GM19351 (cell line): ENCODE results near the gene CACNA2D4.

Source experiments
- ATAC-seq: cut with Tn5 transposase; IDR thresholded peaks from one replicate; pipeline ENCODE4 v1.9.1; 2021; ENCODE audit warnings: mild to moderate bottlenecking, moderate library complexity; ENCODE audit not compliant: unreplicated experiment

The CACNA2D4 gene

DNA sequence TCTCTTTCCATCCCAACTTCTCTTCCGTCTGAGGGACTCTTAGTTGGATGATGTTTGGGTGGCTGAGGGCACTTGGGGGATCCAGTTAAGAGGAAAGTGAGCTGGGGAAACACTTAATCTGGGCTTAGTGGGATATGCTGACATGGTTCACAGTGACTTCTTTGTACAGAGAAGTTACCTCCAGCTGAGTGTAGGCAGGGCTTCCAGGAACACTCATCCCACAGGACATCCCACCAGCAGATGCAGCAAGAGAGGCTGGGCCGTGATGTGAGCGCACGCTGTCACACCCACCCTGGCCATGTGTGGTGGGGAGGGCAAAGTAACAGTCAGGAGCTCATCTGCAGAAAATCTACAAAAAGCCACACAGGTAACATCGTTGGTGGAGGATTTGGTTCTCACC is 832 bp upstream of the CACNA2D4 start:
- no peak for ATAC-seq

DNA sequence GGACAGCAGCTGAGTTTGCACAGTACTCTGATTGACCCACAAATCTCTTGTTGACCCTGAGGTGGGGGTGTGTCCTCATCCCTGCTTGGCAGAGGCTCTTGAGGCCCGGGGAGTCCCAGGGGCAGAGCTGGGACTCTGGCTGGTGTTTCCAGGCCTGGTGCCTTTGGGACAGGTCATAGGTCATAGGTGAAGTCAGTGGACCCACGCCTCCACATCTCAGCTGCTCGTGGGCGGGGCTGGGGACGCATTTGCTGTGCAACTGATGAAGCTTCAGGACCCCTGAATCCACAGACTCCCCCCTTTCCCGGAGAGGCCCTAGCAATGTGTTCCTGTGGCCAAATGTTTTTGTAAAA is 408 bp upstream of the CACNA2D4 start:
- no peak for ATAC-seq

DNA sequence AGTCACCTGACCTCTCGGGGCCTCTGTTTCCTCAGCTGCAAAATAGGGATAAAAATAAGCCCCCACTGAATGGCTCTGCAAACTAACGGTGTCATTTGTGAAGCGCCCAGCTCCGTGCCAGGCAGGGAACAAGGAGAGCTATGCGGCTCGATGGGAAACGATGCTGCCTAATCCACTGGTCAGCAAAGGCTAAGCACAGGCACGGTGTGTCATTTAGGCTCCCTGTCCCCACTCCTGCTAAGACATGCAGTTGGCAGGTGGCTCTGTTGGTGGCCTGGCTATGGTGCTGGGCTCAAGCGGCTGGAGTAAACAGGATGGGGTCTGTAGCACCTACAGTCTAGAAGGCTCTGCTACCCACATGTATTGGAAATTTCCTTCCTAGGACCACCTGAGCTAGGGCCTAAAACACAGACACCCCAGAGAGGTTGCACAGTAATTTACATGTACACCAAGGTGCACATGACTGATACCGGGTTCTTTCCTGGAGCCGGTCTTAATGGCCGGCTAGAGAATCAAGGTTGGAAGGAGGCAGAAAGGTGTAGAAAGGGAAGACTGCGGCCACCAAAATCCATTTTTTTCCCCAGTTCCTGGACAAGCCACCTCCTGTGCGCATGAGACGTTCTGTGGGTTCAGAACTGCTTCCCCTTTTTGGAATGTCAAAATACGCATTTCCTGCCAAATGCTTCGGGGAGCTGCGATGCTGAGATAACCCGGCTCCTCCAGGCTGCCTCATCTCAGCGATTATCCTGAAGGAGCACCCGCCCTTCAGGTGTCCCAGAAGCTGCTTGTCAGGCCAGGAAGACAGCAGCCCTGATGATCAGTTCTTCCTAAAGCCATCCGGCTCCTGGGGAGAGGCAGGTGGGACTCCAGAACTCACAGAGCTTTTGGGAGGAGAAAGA is 1.0 kb downstream of the CACNA2D4 start:
- no peak for ATAC-seq

DNA sequence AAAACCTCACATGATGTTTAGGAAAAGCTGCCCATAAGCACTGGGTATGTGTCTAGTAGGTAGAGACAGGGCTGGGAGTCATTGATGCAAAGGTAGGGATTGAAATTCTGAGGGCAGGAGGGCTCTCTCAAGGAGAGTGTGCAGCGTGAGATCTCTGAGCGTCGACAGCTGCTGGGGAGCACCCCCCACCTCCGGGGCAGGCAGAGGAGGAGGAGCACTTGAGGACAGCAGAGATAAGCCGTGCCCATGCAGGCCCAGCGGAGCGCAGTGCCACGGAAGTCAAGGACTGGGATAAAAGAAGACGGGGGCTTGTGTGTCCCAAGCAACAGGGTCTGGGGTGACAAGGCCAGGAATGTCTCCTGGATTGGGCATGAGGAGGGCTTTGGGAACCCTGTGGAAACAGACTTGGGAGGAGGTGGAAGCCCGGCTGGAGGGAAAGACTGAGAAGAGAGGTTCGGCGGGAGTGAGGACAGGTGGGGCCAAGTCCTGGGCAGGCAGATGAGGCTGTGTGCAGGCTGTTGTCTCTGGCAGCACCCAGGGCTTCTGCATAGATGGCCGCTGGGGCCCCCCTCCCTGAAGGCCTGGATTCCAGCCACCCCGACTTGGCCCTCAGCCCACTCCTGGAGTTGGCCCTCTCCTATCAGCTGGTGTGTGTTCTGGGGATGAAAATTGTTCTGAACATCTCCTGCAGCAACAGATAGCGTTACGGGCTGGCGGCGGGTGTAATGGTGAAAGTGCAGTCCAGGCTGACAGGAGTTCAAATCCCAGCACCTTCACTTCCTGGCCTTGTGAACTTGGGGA is 1.9 kb downstream of the CACNA2D4 start:
- no peak for ATAC-seq

DNA sequence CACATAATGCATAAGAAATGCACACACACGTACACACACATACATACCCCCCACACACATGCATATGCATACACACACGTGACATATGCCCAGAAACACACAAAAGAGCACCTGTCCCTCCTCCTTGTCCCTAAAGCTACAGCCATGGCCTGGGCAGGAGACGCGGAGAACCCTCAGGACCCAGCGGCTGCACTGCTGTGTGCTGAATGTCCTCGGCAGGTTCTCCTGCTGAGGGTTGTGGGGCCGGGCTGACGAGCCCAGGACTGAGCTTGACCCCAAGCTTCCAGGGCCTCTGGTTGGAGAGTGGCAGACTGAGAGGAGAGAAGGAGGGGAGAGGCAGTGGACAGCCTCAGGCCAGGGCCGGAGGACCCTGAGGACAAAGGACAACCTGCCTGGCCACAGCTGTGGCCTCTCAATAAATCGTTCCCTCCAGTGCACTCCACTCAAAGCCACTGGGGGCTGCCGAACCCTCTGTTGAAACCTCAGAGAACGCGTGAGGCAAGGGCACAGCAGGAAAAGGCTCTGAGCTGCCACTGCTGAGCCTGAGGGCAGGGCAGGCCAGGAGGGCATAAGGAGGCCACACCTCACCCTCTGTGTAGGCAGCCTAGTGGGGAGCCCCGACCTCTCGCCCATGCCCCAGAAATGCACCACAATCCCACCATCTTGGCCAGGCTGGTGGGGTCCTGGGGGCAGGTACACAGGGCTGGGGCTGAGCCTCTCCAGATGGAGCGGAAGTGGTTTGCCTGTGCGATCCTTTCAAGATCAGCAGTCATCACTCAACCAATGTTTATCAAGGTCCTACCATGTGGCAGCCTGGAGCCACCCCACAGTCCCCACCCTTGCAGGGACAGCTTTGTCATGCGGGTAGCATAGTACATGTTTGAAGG is 3.1 kb downstream of the CACNA2D4 start:
- no peak for ATAC-seq

DNA sequence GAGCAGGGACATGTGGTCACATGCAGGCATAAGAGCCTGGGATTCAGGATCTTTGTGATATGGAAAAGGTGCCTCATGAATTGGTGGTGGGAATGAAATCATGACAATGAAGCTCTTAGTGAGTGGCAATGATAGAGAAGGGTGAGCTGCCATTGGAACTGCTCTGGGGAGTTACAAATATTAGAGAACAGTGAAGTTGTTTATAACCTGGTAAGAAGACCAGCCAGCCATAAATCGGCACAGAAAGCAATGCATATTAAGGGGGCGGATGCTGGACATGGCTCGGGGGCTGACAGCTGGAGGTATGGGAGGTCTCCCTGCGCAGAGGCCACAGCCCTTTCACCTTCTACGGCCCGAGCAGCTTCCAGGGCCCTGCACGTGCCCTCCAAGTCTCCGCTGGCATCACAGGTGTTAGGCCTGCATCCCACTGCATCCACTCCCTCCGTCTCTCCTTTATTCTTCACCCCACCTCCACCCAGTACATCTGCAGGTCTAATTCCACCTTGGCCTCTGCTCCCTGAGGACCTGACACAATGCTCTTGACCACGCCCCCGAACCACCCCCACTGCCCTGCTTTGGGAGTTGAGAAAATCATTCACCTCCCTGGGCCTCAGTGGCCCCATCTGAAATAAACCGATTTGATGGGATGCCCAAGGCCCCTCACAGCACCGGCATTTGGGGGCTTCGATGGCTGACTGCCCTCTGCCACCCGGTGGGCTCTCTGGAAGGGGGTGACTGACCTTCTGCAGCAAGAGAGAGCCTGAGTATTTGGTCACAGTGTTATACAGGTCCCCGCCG is 4.1 kb downstream of the CACNA2D4 start:
- no peak for ATAC-seq

DNA sequence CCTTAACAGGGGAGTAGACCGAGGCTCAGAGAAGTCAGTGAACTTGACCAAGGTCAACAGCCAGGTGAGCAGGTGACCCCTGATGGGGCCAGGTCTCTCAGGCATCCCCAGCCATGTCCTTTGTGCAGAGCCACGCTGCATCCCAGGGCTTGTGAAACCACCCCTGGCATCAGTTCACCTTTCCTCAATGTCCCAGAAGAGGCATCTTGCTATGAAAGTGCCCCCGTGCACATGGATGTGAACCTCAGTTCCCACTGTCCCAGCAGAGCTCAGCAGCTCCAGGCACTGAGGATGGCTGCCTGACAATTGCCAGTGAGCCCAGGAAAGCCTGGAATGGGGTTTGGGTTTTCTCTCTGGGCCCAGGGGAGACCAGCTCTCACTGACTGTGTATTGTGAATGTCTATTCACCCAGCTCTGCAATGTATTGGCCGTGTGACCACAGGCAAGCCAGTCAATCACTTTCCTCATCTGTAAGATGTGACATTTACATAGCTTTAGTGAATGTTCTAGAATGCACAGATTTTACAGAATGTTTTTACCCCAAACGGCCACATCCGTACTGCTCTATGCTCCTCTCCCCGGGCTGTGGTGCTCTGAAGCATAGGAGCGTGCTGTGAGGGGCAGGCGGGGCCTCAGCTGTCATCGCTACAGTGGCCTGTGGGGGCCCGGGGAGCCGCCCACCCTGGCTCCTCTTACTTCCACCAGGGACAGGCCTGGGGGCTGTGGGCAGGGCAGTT is 4.9 kb downstream of the CACNA2D4 start:
- no peak for ATAC-seq

DNA sequence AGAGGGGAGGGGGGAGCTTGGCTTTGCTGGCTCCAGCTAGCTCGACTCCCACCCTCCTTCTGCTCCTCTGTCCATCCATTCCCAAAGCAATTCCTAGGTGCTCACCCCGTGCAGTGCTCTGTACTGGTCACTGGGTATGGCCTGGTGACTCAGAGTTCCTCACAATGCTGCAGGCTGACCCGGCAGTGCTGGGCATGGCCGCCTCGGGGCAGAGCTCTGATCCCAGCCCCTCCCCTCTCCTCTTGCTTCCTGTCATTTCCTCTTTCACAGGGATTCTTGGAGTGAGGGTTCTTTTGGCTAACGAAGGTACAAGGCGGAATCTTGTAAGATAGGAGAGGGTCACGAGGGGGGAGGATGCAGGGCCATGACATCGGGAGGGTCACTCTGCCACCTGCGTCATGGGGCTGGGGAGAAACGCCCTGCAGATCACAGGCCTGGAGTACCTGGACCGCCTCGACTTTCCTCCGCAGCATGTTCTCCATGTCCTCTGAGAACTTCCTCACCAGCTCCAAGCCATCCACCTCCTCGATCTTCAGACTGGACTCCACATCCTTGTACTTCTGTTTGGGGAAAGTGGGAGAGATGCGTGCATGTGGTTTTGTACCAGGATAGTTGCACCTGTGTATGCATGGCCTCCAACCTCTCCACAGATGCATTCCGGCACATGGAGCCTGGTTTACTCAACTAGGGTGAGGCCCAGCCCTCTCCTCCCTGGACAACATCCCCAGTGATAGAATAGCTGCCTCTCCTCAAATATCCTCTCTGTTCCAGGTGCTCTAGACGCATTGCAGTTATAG is 5.7 kb downstream of the CACNA2D4 start:
- ATAC-seq, result no peak

DNA sequence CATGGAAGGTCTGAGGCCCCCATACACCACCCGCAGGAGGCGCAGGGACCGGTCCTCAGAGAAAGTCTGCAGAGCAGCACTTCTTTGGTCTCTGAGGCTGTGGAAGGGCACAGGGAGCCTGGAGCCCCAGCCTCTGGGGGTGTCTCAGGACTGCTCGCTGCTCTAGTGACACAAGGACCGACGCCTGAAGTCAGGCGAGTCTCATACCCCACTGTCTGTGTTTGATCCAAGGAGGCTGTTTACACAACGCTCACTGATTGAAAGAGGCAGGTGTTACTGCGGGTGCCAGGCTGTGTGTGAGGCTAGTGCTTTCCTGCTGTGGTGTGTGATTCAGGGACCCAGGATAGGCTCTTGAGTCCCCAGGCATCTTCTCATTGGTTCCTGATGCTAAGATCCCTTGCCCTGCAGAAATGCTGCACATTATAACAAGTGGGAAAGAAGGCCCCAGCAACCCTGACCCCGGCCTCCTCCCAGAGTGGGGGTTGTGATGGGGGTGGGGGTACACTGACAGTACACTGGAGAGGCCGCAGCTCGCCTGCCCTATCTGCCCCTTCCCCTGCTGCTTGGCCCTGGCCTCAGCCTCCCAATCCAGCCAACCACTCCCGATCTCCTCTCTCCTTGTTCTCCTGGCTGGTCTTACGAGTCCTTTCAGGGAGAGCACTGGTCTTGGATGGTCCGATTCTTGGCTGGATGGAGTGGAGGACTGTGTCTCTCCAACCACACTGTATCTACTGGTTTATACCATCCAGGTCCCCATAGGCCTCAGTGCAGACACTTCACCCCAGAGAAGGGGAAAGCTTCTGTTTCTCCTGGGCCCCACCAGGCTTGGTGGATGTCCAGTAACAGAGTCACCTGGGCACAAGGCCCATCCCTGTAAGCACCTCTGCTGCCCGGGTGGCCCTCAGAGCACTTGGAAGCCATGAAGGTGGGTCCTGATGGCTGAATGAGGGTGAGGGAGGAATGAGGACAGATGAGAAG is 6.6 kb downstream of the CACNA2D4 start:
- no peak for ATAC-seq

DNA sequence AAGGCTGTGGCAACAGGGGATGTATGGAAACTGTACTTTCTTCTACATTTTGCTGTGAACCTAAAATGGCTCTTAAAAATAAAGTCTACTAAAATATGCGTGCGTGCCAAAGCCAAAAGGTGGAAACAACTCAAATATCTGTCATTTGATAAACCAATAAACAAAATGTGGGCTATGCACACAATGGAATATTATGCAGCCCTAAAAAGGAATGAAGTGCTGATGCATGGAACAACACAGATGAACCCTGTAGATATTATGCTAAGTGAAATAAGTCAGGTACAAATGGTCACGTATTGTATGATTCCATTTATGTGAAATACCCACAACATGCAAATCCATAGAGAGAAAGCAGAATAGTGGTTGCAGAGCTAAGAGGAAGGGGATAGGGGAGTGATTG is 8.0 kb downstream of the CACNA2D4 start:
- ATAC-seq, result no peak

DNA sequence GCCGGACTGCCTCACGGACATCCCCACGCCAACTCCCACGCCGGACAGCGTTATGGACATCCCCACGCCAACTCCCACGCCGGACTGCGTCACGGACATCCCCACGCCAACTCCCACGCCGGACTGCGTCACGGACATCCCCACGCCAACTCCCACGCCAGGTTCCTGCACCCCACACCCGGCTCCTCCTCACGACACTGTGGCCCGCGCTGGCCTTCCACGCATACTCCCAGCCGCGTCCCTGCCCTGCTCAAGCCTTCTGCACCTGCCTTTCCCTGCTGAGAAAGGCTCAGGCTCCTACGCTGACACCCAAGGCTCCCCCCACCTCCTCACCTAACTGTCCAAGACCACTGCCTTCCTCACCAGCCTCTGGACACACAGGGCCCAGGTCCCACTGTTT is 9.7 kb downstream of the CACNA2D4 start:
- ATAC-seq, result no peak

DNA sequence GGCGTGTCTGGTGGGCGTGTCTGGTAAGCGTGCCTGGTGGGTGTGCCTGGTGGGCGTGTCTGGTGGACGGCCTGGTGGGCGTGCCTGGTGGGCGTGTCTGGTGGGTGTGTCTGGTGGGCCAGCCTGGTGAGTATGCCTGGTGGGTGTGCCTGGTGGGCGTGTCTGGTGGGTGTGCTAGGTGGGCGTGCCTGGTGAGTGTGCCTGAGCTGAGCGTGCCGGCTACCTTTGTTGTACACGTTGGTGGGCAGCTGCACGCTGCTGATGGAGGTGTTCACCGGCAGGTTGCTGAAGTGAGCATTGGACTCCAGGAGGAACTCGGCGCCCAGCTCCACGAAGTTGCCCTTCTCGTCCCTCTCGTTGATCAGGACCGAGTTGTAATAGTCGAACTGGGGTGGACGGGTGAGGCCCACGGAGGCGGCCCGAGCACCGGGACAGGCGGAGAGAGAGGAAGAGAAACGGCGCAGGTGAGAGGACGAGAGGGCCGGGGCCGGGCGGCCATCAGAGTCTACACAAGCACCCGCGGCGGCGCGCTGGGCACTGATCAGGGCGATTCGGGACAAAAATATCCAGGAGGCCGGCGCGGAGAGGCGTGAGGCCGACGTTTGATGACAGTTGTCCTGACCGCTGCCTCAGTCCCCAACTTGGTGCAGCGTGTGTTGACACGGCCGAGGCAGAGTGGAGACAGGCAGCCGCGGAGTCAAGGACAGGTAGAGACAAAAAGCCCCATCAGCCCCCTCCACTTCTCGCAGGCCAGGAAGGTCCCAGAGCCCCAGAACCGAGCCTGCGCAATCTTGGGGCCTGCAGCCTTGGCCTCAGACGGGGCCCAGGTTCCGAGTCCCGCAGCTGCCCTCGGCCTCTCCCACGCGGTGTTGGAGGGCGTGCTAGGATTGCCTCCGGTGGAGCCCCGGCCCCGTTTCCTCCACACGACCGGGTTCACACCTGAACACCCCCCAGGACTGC is 10.5 kb downstream of the CACNA2D4 start:
- ATAC-seq, result no peak

DNA sequence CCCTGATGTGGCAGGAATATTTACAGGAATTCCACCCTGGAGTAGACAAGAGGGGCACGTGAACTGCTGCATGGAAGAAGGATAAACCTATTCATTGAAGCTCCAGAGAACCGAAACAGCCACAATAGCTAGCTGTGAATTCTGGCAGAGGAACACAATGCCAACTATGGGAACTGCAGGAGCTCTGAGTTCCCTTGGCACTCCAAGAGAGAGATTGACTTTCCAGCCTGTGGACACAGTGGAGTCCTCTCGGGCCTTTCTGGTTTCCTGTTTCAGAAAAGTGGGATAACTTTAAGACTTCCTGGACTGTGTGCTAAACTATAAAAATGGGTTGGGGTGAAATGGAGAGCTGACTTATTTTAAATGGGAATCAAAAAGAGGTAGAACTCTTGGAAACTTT is 11.9 kb downstream of the CACNA2D4 start:
- ATAC-seq, result no peak

DNA sequence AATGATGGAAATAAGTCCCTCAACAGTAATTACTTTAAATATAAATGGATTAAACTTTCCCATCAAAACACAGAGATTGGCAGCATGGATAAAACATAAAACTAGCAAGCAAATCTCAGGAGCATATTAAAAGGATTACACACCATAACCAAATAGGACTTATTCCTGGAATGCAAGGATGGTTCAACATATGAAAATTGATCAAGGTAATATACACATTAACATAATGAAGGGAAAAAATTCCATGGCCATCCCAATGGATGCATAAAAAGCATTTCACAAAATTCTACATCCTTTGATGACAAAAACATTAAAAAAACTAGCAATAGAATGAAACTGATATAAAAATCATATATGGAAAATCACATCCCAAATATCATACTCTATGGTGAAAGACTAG is 13.6 kb downstream of the CACNA2D4 start:
- ATAC-seq, result no peak

DNA sequence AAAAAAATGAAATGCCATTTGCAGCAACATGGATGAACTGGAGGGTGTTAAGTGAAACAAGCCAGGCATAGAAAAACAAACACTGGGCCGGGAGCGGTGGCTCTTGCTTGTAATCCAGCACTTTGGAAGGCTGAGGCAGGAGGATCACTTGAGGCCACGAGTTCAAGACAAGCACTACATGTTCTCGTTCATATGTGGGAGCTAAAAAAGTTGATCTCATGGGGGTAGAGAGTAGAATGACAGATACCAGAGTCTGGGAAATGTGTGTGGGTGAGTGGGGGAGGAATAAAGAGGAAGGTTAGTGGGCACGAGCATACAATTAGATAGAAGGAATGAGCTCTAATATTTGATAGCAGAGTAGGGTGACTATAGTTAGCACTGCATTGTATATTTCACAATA is 21.5 kb downstream of the CACNA2D4 start:
- ATAC-seq, result no peak

DNA sequence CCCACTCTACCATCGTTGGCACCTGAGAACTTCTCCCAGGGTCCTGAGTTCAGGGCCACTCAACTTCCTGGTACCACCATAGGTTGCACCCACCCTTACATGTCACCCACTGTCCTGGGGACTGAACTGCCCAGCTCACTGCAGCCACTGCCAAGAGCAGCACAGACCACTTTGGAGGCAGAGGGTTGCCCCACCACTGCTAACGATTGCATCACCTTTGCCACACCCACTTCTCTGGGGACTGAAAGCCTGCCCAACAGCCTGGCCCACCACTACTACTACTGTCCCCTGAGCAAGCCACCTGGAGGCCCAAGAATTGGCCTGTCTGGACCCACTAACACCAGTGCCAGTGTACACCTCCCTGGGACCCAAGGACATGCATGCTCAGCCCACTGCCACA is 27.6 kb downstream of the CACNA2D4 start:
- no peak for ATAC-seq
